HEK293T (cell line): ENCODE results near the gene OVCA2.

Experiments used
- ARNT ChIP-seq: fragments of 450-650 bp; IDR thresholded peaks from 2 replicates; pipeline ENCODE4 v1.6.1; 2017; ENCODE audit warnings: mild to moderate bottlenecking
- BHLHE40 ChIP-seq: fragments of 450-650 bp; IDR thresholded peaks from 2 replicates; pipeline ENCODE4 v1.6.1; 2016; ENCODE audit warnings: mild to moderate bottlenecking, moderate library complexity, borderline replicate concordance
- CTBP1 ChIP-seq: fragments of 450-650 bp; IDR thresholded peaks from 2 replicates; pipeline ENCODE4 v1.6.1; 2016; ENCODE audit warnings: borderline replicate concordance
- ELF4 ChIP-seq: fragments of 450-650 bp; IDR thresholded peaks from 2 replicates; pipeline ENCODE4 v1.6.1; 2017; ENCODE audit warnings: antibody characterized with exemption
- FOXM1 ChIP-seq: fragments of 450-650 bp; IDR thresholded peaks from 2 replicates; pipeline ENCODE4 v1.6.1; 2017; ENCODE audit warnings: mild to moderate bottlenecking, borderline replicate concordance
- LEF1 ChIP-seq: fragments of 450-650 bp; IDR thresholded peaks from 2 replicates; pipeline ENCODE4 v1.6.1; 2017; ENCODE audit warnings: mild to moderate bottlenecking, borderline replicate concordance
- NFRKB ChIP-seq: fragments of 450-650 bp; IDR thresholded peaks from 2 replicates; pipeline ENCODE4 v1.6.1; 2016; ENCODE audit warnings: mild to moderate bottlenecking, moderate library complexity
- PKNOX1 ChIP-seq: fragments of 450-650 bp; IDR thresholded peaks from 2 replicates; pipeline ENCODE4 v1.6.1; 2016
- SP1 ChIP-seq: fragments of 450-650 bp; IDR thresholded peaks from 2 replicates; pipeline ENCODE4 v1.6.1; 2017
- SUZ12 ChIP-seq: fragments of 450-650 bp; IDR thresholded peaks from 2 replicates; pipeline ENCODE4 v1.6.1; 2016; ENCODE audit warnings: mild to moderate bottlenecking
- ZNF384 ChIP-seq: fragments of 450-650 bp; IDR thresholded peaks from 2 replicates; pipeline ENCODE4 v1.6.1; 2016

GRCh38 chr17:2057175-2057759, 15.4 kb downstream of the OVCA2 start:
- TF ChIP-seq FOXM1 (no peak), SP1 (no peak), CTBP1 (no peak), PKNOX1 (no peak), SUZ12 (no peak), ELF4 (no peak), LEF1 (no peak), BHLHE40 (no peak), NFRKB (no peak), ZNF384 (no peak), ARNT (no peak)
